HepG2 (cell line): ENCODE results near the gene AP4M1. TPM values are rescaled to one million over a fixed set of nuclear protein-coding genes. Genes with fewer than 3 reads are reported as not detected.

Experiments
- ERF ChIP-seq: IDR thresholded peaks from 2 replicates; pipeline ENCODE4 v1.6.1; 2018; ENCODE audit warnings: missing biosample characterization, missing genetic modification reagents
- FOSL2 ChIP-seq: sonication (generic); formaldehyde crosslinking; IDR thresholded peaks from 2 replicates; pipeline ENCODE4 v1.4.0; 2020; ENCODE audit warnings: missing genetic modification reagents
- HOXA3 ChIP-seq: sonication (generic); formaldehyde crosslinking; IDR thresholded peaks from 2 replicates; pipeline ENCODE4 v1.5.0; 2020; ENCODE audit warnings: missing genetic modification reagents
- IRF2 ChIP-seq: IDR thresholded peaks from 2 replicates; pipeline ENCODE4 v1.6.1; 2018; ENCODE audit warnings: missing genetic modification reagents, missing compliant biosample characterization
- MTF2 ChIP-seq: sonication (generic); formaldehyde crosslinking; IDR thresholded peaks from 2 replicates; pipeline ENCODE4 v1.5.0; 2020; ENCODE audit warnings: missing genetic modification reagents, borderline replicate concordance
- ONECUT2 ChIP-seq: sonication (generic); formaldehyde crosslinking; IDR thresholded peaks from 2 replicates; pipeline ENCODE4 v1.4.0; 2020; ENCODE audit warnings: missing genetic modification reagents
- PPARG ChIP-seq: conservative IDR thresholded peaks from 2 replicates; pipeline ENCODE4 v1.6.1; 2016; ENCODE audit warnings: missing biosample characterization, missing genetic modification reagents
- RAD21 ChIP-seq: fragments of 450-650 bp; formaldehyde crosslinking; IDR thresholded peaks from 2 replicates; pipeline ENCODE4 v1.5.0; 2020; ENCODE audit warnings: mild to moderate bottlenecking
- RBM39 ChIP-seq: fragments of 200-400 bp; formaldehyde crosslinking; IDR thresholded peaks from one replicate; pipeline ENCODE4 v1.6.1; 2018; ENCODE audit warnings: antibody characterized with exemption, mild to moderate bottlenecking, low read depth, low read length; ENCODE audit not compliant: poor library complexity, severe bottlenecking
- SIN3B ChIP-seq: fragments of 150-350 bp; IDR thresholded peaks from 2 replicates; pipeline ENCODE4 v1.6.1; 2014; ENCODE audit warnings: low read length
- STAG1 ChIP-seq: sonication (generic); formaldehyde crosslinking; IDR thresholded peaks from 2 replicates; pipeline ENCODE4 v1.4.0; 2020; ENCODE audit warnings: missing genetic modification reagents
- TSC22D2 ChIP-seq: sonication (generic); formaldehyde crosslinking; IDR thresholded peaks from 2 replicates; pipeline ENCODE4 v1.5.1; 2020; ENCODE audit warnings: missing genetic modification reagents, mild to moderate bottlenecking, borderline replicate concordance
- ZNF124 ChIP-seq: sonication (generic); formaldehyde crosslinking; IDR thresholded peaks from 2 replicates; pipeline ENCODE4 v1.4.0; 2020; ENCODE audit warnings: missing genetic modification reagents
- ZNF20 ChIP-seq: sonication (generic); formaldehyde crosslinking; IDR thresholded peaks from 2 replicates; pipeline ENCODE4 v1.4.0; 2020; ENCODE audit warnings: mild to moderate bottlenecking, moderate library complexity, missing genetic modification reagents
- ZNF468 ChIP-seq: sonication (generic); formaldehyde crosslinking; IDR thresholded peaks from 2 replicates; pipeline ENCODE4 v1.8.0; 2022; ENCODE audit warnings: mild to moderate bottlenecking, moderate library complexity, missing genetic modification reagents
- ZNF597 ChIP-seq: sonication (generic); formaldehyde crosslinking; IDR thresholded peaks from 2 replicates; pipeline ENCODE4 v1.5.0; 2020; ENCODE audit warnings: missing genetic modification reagents
- ZNF724P ChIP-seq: sonication (generic); formaldehyde crosslinking; IDR thresholded peaks from 2 replicates; pipeline ENCODE4 v1.8.0; 2022; ENCODE audit warnings: missing genetic modification reagents, borderline replicate concordance
- ZNF781 ChIP-seq: sonication (generic); formaldehyde crosslinking; IDR thresholded peaks from 2 replicates; pipeline ENCODE4 v1.5.1; 2020; ENCODE audit warnings: borderline replicate concordance, mild to moderate bottlenecking, missing genetic modification reagents; ENCODE audit errors: not compliant biosample characterization
- ZXDC ChIP-seq: sonication (generic); formaldehyde crosslinking; IDR thresholded peaks from 2 replicates; pipeline ENCODE4 v1.5.0; 2020; ENCODE audit warnings: mild to moderate bottlenecking, missing genetic modification reagents
- polyA plus RNA-seq, 8 experiments: library from polyadenylated mRNA; depleted of rRNA in 3 of 8; stranded (reverse) in 7 of 8; unstranded in 1 of 8; fragments of >200 nt; fragmentation: Illumina TruSeq in 4 of 8; extraction: Trizol in 4 of 8; gene quantifications; 2 replicates each; pipeline versions ENCODE4 v1.2.1 to v1.2.3, GENCODE V29; 2011 to 2016; ENCODE audit warnings: low read depth in 4 of 8, missing spikeins in 1 of 8, mixed read lengths in 1 of 8; ENCODE audit not compliant: insufficient read depth in 1 of 8
- total RNA-seq, 5 experiments: library from RNA; depleted of rRNA; stranded (reverse); fragments of >200 nt; fragmentation: Illumina TruSeq; extraction: Trizol; gene quantifications; 2 replicates each; pipeline ENCODE4 v1.2.3, GENCODE V29; 2016; ENCODE audit warnings: low read depth in 1 of 5
- TF ChIP-seq, protein P1 (sequence below): conservative IDR thresholded peaks from 2 replicates; pipeline ENCODE4 v1.6.1; 2018; ENCODE audit warnings: missing genetic modification reagents

The AP4M1 gene
- total and polyA plus RNA-seq, 2 of the 13 experiments (the other 11 are each of a cell fraction or from before 2014, with no cell fraction given), result 6.3 to 9.7 TPM

DNA sequence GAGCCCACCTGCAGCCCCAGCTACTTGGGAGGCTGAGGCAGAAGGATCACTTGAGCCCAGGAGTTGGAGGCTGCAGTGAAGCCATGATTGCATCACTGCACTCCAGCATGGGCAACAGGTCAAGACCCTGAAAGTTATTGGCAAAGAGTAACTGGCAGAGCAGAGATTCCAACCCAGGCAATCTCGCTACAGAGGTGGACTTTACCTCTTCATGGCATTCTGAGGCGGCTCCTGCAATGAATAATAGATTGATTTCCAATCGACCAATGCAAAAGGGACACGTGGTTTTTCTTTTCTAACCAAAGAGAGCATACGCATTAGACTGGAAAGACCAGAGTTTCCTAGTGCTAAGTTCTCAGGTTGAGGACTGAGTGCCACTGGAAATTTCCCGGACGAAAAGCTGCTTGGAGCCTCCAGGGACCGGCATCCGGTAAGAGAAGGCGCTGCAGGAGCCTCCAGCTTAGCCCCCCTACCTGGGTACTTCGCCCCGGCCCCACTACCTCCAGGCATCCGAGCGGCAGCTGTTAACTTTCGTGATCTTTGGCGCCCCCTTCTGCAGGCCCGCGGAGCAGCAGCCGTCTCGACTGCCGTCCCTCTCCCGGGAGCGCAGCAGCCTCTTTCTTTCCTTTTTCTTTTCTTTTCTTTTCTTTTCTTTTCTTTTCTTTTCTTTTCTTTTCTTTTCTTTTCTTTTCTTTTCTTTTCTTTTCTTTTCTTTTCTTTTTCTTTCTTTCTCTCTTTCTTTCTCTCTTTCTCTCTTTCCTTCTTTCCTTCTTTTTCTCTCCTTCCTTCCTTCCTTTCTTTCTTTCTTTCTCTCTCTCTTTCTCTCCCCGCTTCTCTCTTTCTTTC is 29.4 kb downstream of the AP4M1 start (continued):
- TF ChIP-seq, protein P1, sequence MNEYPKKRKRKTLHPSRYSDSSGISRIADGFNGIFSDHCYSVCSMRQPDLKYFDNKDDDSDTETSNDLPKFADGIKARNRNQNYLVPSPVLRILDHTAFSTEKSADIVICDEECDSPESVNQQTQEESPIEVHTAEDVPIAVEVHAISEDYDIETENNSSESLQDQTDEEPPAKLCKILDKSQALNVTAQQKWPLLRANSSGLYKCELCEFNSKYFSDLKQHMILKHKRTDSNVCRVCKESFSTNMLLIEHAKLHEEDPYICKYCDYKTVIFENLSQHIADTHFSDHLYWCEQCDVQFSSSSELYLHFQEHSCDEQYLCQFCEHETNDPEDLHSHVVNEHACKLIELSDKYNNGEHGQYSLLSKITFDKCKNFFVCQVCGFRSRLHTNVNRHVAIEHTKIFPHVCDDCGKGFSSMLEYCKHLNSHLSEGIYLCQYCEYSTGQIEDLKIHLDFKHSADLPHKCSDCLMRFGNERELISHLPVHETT, result no peak
- peak; percentile 39; the same call in 1 of the 2 replicates for TF ChIP-seq ERF (CRISPR knock-in tag)
- TF ChIP-seq ZNF468 (CRISPR knock-in tag), result no peak
- TF ChIP-seq ZNF20, result no peak
- TF ChIP-seq SIN3B, result no peak
- TF ChIP-seq ONECUT2 (CRISPR knock-in tag), result peak; percentile 59; the same call in 1 of the 2 replicates
- no peak for TF ChIP-seq ZXDC
- 0 out of 2 replicates have a peak, but pooled peaks have one; percentile 15 for TF ChIP-seq IRF2 (CRISPR knock-in tag)
- TF ChIP-seq ZNF124 (CRISPR knock-in tag), result no peak
- TF ChIP-seq MTF2, result no peak
- 0 out of 2 replicates have a peak, but pooled peaks have one; percentile 4 for TF ChIP-seq FOSL2 (CRISPR knock-in tag)
- TF ChIP-seq HOXA3, result 0 out of 2 replicates have a peak, but pooled peaks have one; percentile 34
- no peak for TF ChIP-seq ZNF724P (CRISPR knock-in tag)
- TF ChIP-seq RAD21 (CRISPR knock-in tag), result peak; percentile 81
- TF ChIP-seq ZNF781, result no peak
- TF ChIP-seq STAG1 (CRISPR knock-in tag), result peak; percentile 85
- TF ChIP-seq PPARG (CRISPR knock-in tag), result no peak
- TF ChIP-seq ZNF597, result no peak
- TF ChIP-seq TSC22D2, result 0 out of 2 replicates have a peak, but pooled peaks have one; percentile 34
- peak; percentile 99 for TF ChIP-seq RBM39
